Measurements from ENCODE around the gene MOB3A. TPM values are rescaled to one million over a fixed set of nuclear protein-coding genes. Genes with fewer than 3 reads are reported as not detected.

MOB3A gene
- total and polyA plus RNA-seq, 11 donors, result 7.1 to 32.3 (median 16.7) TPM

DNA sequence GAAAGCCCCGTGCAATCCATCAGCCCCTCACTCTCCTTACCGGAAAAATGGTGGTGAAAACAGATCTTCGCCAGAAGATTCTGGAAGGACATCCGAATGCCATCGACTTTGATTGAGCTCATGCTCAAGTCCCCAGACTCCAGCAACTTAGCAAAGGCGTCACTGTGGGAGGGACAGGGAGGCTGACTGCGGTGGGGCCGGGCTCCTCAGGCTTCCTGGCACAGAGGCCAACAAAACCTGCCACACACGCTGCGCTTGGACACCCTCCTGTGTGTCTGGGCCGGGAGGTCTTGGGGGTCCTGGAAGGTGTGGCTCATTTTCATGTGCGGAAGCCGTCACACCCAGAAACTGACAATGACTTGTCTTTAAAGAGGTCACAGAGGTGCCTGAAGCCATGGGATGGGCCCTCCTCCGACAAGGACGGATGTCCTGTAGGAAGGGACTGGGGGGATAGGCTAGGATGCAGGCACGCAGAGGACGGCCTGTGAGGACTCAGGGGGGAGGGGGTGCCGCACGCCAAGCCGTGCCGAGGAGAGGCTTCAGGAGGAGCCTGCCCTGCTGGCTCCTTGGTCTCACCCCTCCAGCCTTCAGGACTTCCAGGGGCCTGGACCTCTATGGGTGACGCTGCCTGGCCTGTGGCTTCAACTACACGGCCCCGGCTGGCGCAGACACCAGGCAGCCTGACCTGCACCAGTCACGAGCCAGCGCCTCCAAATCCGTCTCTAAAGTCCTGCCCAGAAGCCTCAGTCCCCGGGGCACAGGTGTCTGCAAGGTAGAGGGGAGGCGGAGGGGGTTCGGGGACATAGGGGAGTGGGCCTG is 13.1 kb upstream of the MOB3A start:
- intact Hi-C loops (cut with DNase I), result no loop called here
- ATAC-seq (peak in 3 of 4 donors; percentile 7 to 52 (median 37)), DNase-seq (no peak)
- Histone ChIP-seq H3K36me3 (peaks cover 3 to 95% (median 92%) of the 10 kb centered on the region in 9 donors), H3K4me3 (no peak overlapping the region), H3K4me1 (peaks cover 0 to 8% (median 0%) of the 10 kb centered on the region in 12 donors), H3K27ac (peak overlapping the region in 6 of 12 donors; percentile 13 to 50 (median 16)), H3K9me3 (no peaks in the 10 kb centered on the region), H3K27me3 (no peaks in the 10 kb centered on the region)
- TF ChIP-seq, protein P1, sequence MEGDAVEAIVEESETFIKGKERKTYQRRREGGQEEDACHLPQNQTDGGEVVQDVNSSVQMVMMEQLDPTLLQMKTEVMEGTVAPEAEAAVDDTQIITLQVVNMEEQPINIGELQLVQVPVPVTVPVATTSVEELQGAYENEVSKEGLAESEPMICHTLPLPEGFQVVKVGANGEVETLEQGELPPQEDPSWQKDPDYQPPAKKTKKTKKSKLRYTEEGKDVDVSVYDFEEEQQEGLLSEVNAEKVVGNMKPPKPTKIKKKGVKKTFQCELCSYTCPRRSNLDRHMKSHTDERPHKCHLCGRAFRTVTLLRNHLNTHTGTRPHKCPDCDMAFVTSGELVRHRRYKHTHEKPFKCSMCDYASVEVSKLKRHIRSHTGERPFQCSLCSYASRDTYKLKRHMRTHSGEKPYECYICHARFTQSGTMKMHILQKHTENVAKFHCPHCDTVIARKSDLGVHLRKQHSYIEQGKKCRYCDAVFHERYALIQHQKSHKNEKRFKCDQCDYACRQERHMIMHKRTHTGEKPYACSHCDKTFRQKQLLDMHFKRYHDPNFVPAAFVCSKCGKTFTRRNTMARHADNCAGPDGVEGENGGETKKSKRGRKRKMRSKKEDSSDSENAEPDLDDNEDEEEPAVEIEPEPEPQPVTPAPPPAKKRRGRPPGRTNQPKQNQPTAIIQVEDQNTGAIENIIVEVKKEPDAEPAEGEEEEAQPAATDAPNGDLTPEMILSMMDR (IDR thresholded peaks at IDR 0.05), result no peak
- no peak for TF ChIP-seq POLR2A (IDR thresholded peaks at IDR 0.05)
- 78 to 82% (median 80%) methylated on average over 18 to 31 of the region's 31 CpGs for WGBS, 4 donors

DNA sequence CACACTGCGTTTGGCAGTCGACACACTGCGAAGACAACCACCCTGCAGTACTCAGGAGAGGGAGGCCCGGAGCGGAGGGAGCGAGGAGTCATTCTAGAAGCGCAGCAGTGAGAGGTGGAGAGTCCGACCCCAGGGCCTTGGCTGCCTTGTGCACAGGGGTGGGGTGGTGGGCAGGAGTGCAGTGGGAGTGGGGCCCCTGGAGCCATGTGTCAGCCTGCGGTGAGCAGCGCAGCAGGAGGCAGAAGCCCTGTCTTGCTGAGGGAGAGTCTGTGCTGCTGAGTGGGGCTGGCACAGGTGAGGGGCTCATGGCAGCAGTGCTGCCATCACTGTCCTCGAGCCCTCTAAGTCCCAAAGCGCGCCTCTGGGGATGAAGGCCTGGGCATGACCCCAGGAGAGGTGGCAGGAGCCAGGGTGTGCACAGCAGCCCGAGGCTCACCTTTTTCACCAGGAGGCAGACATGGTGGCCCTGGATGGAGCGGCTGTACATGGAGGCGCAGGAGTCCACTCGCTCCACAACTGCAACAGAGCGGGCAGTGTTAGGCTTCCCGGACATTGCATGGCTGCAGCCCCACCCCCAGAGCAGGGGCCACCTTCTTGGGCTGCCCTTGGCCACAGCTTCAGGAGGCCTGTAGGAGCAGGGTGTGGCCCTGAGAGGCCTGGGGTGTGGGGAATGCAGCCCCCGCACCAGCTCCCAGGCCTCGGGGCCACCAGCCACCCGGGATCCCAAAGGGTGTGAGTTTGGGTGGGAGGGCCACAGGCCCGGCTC is 12.3 kb upstream of the MOB3A start:
- Histone ChIP-seq H3K27ac (peak overlapping the region in 6 of 12 donors; percentile 13 to 50 (median 16)), H3K27me3 (no peaks in the 10 kb centered on the region), H3K9me3 (no peaks in the 10 kb centered on the region), H3K36me3 (peaks cover 3 to 89% (median 86%) of the 10 kb centered on the region in 9 donors), H3K4me1 (peaks cover 0 to 7% (median 0%) of the 10 kb centered on the region in 12 donors), H3K4me3 (no peak overlapping the region)
- 89 to 93% (median 92%) methylated on average over 17 to 23 of the region's 23 CpGs for WGBS, 4 donors
- intact Hi-C loops (cut with DNase I), result no loop called here
- DNase-seq (no peak), ATAC-seq (peak in 1 of 4 donors; percentile 17)
- TF ChIP-seq POLR2A (IDR thresholded peaks at IDR 0.05), result no peak
- TF ChIP-seq, protein P1 (IDR thresholded peaks at IDR 0.05), result no peak

DNA sequence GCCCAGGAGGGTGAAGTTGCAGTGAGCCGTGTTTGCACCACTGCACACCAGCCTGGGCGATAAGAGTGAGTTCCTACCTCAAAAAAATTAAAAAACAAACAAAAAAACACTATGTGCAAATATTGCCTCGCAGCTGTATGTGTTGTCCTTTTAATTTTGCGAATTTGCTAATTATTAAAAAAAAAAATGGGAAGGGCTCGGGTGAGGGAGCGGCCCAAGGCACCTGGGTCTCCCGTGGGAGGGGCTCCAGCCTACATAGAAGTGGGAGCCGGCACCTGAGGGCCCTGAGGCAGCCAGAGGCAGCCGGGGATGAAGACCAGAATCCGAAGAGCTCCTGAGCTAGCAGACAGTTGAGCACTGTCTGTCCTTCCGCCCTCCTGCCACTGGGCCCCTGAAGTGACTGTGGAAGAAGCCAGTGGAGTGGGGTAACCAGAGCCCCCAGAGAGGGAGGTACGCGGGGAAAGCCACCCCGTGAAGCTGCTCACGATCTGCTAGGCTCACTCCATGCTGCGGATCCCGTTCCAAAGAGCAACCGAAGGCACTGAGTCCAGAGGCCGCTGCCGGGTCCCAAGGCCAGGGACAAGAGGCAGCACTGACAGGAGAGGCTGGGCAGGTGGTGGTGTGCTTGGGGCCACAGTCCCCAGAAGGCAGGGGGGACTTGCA is 7.0 kb upstream of the MOB3A start:
- Histone ChIP-seq H3K9me3 (no peaks in the 10 kb centered on the region), H3K27ac (no peak overlapping the region), H3K4me1 (no peaks in the 10 kb centered on the region), H3K4me3 (no peak overlapping the region), H3K36me3 (peaks cover 0 to 78% (median 70%) of the 10 kb centered on the region in 9 donors), H3K27me3 (no peaks in the 10 kb centered on the region)
- WGBS, 4 donors, result 85 to 91% (median 89%) methylated on average over 20 of the region's 20 CpGs
- no peak for DNase-seq
- TF ChIP-seq POLR2A (IDR thresholded peaks at IDR 0.05), result no peak
- TF ChIP-seq, protein P1 (IDR thresholded peaks at IDR 0.05), result no peak
- ATAC-seq, result no peak
- intact Hi-C loops (cut with DNase I), result no loop called here
